Inflammatory macrophage treated with lipopolysaccharide for 1 hour (primary cell): ENCODE data around the gene SEPTIN10.

ENCODE experiments used
- DNase-seq, 2 donors: peaks; one replicate each; pipeline ENCODE4 v3.0.0-alpha.2; 2020 to 2022

Gene SEPTIN10

GRCh38 chr2:109519513-109519912 lies 94.3 kb downstream of the SEPTIN10 start:
- no peak for DNase-seq

GRCh38 chr2:109517118-109517889 lies 96.5 kb downstream of the SEPTIN10 start:
- no peak for DNase-seq

- DNase-seq = peak; percentile 13 to 45
These were observed 97.2 kb downstream of the SEPTIN10 start for GRCh38 chr2:109516445-109517117.

GRCh38 chr2:109514857-109515256 lies 98.9 kb downstream of the SEPTIN10 start:
- DNase-seq = no peak

GRCh38 chr2:109513749-109514588 lies 99.8 kb downstream of the SEPTIN10 start:
- DNase-seq = peak; percentile 37 to 69

- no peak for DNase-seq
These were observed 100.5 kb downstream of the SEPTIN10 start for GRCh38 chr2:109513230-109513629.

GRCh38 chr2:109512076-109512475 lies 101.7 kb downstream of the SEPTIN10 start:
- DNase-seq = no peak

- no peak for DNase-seq
These were observed 102.6 kb downstream of the SEPTIN10 start for GRCh38 chr2:109511168-109511567.

- peak; percentile 46 to 93 for DNase-seq
These were observed 103.4 kb downstream of the SEPTIN10 start for GRCh38 chr2:109510136-109511028.

- peak in 1 of 2 donors; percentile 8 for DNase-seq
These were observed 105.2 kb downstream of the SEPTIN10 start for GRCh38 chr2:109508556-109508955.

- no peak for DNase-seq
These were observed 105.9 kb downstream of the SEPTIN10 start for GRCh38 chr2:109507828-109508227.

GRCh38 chr2:109507217-109507616 lies 106.5 kb downstream of the SEPTIN10 start:
- no peak for DNase-seq

- DNase-seq = no peak
These were observed 110.6 kb downstream of the SEPTIN10 start for GRCh38 chr2:109503191-109503590.

- DNase-seq = no peak
These were observed 112.3 kb downstream of the SEPTIN10 start for GRCh38 chr2:109501461-109501860.

- no peak for DNase-seq
These were observed 112.9 kb downstream of the SEPTIN10 start for GRCh38 chr2:109500910-109501309.

GRCh38 chr2:109499566-109499965 lies 114.2 kb downstream of the SEPTIN10 start:
- no peak for DNase-seq

GRCh38 chr2:109498906-109499305 lies 114.9 kb downstream of the SEPTIN10 start:
- DNase-seq = no peak

- no peak for DNase-seq
These were observed 115.6 kb downstream of the SEPTIN10 start for GRCh38 chr2:109497911-109498870.

GRCh38 chr2:109497463-109497862 lies 116.3 kb downstream of the SEPTIN10 start:
- no peak for DNase-seq

GRCh38 chr2:109494351-109494750 lies 119.4 kb downstream of the SEPTIN10 start:
- DNase-seq = no peak
